Renal cortex interstitium (tissue), 3 donors: Measurements from ENCODE around the gene ADPRH. TPM values are rescaled to one million over a fixed set of nuclear protein-coding genes. Genes with fewer than 3 reads are reported as not detected.

ENCODE experiments used
- polyA plus RNA-seq, 3 donors: library from polyadenylated mRNA; unstranded; fragments of 120-200 nt; gene quantifications; one replicate each; pipeline ENCODE4 v1.2.1, GENCODE V29; 2013; ENCODE audit not compliant: insufficient read length in 3 of 3

Gene ADPRH
- polyA plus RNA-seq, 3 donors: 6.3 to 7.5 (median 7.0) TPM

Other genes with a start within 250 kb of the ADPRH start
- 10 to 100 TPM; 51.1 to 56.7 (median 53.1) TPM for gene TMEM39A, start 115.9 kb upstream of the ADPRH start, polyA plus RNA-seq
- gene POGLUT1, start 110.5 kb upstream of the ADPRH start, polyA plus RNA-seq: 10 to 100 TPM; 22.9 to 28.2 (median 27.7) TPM
- gene TIMMDC1, start 80.9 kb upstream of the ADPRH start, polyA plus RNA-seq: 100 to 1,000 TPM in 2 of 3 donors, 10 to 100 TPM in 1; 95.8 to 104 (median 103) TPM
- under 1 TPM; 0.17 to 0.27 (median 0.17) TPM for gene CD80, start 19.9 kb upstream of the ADPRH start, polyA plus RNA-seq
- gene PLA1A, start 18.4 kb downstream of the ADPRH start, polyA plus RNA-seq: 1 to 10 TPM; 7.1 to 7.4 (median 7.2) TPM
- gene POPDC2, start 81.1 kb downstream of the ADPRH start, polyA plus RNA-seq: 1 to 10 TPM; 3.4 to 5.6 (median 5.3) TPM
- gene COX17, start 97.9 kb downstream of the ADPRH start, polyA plus RNA-seq: 10 to 100 TPM; 41.4 to 48.1 (median 44.0) TPM
- 10 to 100 TPM; 21.8 to 36.0 (median 22.1) TPM for gene CFAP91, start 123.5 kb downstream of the ADPRH start, polyA plus RNA-seq
- 1 to 10 TPM in 1 of 3 donors, under 1 TPM in 2; 0.66 to 1.1 (median 0.84) TPM for gene NR1I2, start 202.6 kb downstream of the ADPRH start, polyA plus RNA-seq